Measurements from ENCODE around the gene TMEM176B.
"Not testable (repeated sequence)": the region's sequence is repeated elsewhere in the genome, so short reads cannot be mapped to it uniquely, and the experiment has no call there.

The TMEM176B gene

DNA sequence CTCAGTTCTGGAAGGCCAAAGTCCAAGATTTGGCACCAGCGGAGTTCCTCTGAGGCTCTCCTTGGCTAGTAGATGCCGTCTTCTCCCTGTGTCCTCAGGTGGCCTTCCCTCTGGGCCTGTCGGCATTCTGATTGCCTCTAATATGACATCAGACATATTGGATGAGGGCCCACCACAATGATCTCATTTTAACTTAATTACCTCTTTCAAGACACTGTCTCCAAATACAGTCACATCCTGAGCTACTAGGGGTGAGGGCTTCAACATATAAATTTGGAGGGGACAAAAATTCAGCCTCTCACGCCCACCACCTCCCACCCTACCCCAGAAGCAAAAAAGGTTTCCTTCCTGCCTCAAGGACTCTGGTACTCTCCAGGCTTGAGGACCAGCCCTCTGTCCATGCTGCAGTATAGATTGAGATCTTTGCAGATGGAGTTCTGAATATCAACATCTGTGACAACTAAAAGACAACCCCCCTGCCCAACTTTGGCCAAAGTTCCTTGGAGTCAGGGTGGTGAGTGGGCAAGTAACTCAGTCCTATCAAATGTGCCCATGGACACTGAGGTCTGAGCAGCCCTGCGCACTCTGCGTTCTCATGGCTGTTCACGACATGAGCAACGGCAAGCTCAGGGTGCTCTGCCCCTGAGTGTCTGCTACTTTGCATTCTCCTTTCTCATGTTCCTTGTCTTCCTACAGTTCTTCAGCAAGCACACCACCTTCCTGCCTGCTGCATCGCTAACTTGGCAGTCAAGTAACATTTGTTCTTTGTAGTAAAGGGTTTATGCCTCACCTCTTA, 11.5 kb downstream of the TMEM176B start:
- DNase-seq, result no peak

DNA sequence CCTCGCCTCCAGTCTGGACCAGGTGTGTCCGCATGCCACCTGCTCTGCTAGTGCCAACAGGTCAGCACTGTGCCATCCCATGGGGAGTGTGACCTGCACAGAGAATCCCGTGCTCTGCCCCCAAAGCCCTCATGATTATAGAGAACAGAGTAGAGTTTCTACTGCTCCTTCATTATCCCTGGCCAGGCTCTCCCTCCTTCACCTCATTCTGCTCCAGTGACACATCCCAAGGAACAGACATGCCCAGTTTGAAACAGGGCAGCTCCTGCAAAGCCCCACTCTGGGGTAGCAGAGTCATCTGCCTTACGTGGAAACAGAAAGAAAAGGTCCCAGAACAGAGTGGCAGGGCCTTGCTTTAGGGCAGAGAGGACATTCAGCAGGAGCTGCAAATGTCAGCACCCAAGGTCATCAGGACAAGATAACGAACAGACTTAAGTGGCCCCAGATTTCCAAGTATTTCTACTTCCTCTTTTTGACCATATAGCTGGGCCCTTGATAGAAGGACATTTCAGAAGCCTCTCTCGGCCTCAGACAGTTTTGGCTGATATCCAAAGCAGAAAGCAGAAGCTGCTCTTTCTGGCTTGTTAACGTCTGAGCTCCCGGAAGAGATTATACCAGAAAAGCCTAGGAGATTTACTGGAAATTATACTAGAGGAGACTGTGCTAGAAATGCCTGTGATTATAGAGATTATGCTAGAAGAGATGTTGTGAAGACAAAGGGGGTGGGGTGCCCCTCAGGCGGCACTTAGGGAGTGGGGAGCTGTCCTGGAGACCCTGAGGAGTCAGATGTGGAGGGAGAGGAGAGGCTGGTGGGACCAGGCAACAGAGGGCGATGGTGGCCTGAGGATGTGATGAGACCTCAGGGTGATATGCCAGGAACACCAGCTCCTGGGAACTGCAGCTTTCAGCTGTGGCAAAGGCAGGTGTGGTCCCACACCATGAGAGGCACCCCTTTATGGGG, 12.6 kb downstream of the TMEM176B start:
- no peak for DNase-seq

DNA sequence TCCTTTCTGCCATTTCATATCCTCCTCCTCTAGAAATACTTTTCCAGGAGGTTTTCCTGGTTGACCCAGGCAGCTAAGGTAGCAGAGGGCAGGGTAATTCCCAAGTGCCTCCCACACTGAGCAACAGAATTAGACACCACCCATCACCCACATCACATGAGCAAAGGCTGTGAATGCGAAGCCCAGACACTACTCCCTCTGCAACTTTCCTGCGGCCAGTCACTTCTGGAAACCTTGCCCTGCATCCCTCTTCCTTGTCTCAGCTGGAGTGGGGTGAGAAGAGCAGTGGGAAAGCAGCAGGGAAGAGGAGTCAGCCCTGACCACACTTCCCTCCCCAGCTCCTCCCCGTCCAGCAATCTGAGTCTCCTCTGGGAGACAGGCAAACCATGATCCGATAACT, 15.2 kb downstream of the TMEM176B start:
- DNase-seq, result no peak

DNA sequence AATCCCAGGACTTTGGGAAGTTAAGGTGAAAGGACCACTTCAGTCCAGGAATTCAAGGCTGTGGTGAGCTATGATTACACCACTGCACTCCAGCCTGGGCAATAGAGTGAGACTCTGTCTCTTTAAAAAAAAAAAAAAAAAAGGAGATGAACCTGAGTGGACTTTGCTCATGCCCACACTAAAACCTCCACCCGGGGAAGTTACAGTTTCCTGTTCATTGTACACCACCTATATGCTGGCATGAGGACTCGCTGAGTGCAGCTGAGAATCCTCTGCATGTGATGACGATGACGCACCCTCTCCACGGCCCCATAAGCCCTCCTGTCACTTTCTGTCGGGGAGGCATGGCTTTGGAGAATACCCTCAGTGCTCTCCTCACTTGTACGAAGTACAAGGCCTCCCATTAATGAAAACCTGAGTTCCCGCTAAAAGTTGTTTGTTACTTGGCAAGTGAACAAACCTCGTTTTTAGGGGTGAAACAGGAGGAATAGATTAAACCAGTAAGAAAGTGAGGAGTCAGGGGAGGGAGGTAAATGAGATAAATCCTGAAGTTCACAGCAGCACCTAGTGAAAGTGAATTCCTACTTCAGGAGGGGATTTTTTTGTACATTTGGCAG, 15.9 kb downstream of the TMEM176B start:
- DNase-seq, result no peak

DNA sequence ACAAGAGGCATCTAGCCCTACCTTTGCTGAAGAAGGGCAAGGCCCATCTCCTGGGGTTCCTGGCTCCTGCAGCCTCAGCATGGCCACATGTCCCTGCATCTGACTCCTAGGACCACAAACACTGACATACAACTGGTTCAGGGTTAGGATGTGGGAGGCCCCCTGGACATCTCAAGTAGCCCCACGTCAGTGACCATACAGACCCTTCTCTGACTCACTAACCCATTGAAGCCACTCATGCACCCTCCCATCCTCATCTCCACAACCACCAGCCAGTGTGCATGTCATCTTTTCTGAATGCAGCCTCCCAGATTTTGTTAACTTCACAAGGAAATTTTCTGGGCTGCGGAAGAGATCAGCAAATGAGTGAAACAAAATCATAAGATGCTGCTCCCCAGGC, 18.2 kb downstream of the TMEM176B start:
- no peak for DNase-seq

DNA sequence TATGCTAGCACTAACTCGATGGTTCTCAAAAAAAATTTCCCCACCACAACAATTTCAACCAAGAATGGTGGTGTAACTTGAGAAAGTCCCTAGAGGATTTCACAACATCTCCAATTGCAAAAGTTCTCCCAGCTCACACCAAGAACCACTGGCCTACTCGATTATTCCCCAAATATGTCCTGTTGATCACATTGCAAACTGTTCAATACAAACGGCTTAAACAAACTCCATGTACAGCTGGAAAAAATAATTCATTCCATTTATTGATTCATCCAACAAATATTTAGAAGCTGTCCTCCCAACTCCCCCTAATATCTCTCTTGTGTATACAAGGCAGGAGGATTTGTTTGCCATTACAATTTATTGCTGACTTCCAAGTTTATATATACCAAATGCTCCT, 19.1 kb downstream of the TMEM176B start:
- DNase-seq, result no peak

DNA sequence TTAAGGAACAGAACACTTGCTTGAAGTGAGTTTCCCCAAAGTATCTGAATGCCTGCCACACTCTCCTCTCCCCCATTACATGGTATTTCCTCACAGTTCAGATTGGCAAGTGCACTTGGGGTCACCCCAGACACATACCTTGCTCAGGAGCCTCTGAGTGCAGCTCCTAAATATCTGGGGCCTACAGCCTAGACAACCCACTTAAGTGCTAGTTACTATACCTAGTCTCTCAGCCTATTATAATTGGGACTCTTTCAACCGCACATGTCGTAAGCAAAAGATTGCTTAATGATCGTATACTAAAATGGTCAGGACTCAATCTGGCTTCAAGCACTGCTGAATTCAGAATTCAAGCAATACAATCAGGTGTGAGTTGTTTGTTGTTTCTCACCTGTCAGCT, 19.9 kb downstream of the TMEM176B start:
- DNase-seq, result no peak

DNA sequence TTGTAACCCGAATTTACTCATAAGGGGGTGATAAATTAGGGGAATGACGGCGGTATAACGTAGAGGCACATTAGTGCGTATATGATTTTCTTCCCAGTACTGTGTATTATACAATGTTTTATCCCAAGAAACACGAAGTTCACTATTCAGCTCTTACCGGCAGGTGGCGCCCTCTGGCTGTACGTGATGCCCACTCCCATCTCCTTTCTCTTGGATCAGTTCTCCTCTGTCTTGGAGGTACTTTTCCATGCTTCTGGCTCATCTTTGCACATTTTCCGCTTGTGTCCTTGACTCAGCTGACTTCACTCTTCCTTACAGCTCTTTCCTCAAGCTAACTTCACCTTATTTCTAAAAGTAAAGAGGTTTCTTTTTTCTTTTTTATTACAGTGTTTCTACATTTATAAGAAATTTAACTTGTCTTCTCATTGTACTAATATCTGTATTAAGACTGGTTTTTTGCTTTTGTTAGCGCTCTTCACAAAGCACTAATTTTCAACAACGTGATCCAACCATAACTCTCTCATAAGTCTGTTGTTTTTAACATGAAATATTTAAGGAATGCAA, 21.3 kb downstream of the TMEM176B start:
- peak; percentile 67 for DNase-seq

DNA sequence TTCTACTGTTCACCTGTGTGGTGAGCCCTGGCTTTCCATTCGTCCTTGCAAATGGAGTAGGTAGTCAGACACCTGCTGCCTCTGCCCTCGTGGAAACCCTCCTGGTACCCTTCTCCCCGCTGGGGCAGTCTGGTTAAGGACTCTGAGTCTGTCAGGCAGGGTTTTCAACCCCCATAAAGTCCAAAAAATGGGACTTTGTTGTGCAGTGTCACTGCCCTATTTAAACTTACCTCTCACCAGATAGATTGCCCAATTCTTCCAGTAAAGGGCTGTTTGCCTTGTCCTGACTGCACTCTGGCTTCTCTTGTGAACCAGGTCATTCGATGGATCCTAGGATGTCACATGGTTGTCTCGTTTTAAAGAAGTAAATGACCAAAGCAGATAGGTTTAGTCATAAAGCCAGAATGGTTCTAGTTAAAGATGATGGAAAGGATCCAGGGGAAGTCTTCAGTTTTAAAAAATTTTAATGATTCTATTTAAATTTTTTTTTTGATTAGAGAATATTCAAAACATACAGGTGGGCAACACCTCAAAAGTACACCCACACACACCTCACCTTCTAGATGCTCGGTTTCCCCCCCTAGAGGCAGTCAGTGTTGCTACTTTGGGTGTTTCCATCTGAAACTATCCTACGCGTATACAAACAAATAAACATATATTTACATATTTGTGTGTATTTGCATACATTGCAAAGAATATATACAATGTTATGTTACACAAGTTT, 22.0 kb downstream of the TMEM176B start:
- no peak for DNase-seq

DNA sequence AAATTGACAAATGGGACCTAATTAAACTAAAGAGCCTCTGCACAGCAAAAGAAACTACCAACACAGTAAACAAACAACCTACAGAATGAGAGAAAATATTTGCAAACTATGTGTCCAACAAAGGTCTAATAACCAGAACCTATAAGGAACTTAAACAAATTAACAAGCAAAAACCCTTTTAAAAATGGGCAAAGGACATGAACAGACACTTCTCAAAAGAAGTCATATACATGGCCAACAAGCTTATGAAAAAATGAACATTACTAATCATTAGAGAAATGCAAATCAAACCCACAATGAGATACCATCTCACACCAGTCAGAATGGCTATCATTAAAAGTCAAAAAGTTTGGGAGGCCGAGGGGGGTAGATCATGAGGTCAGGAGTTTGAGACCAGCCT, 26.0 kb downstream of the TMEM176B start:
- DNase-seq, result not testable (repeated sequence)

DNA sequence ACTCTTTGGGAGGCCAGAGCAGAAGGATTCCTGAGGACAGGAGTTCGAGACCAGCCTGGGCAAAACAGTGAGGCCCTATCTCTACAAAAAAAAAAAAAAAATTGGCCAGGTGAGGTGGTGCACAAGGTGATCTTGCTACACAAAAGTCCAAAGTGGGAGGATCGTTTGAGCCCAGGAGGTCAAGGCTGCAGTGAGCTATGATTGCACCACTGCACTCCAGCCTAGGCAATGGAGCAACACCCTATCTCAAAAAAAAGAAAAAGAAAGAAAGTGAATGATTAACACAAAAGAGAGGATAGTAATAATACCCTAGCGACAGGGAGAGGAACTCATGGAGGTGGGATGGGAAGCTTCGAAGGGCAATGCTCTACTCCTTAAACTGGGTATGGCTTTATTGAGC, 30.4 kb downstream of the TMEM176B start:
- DNase-seq, result no peak

DNA sequence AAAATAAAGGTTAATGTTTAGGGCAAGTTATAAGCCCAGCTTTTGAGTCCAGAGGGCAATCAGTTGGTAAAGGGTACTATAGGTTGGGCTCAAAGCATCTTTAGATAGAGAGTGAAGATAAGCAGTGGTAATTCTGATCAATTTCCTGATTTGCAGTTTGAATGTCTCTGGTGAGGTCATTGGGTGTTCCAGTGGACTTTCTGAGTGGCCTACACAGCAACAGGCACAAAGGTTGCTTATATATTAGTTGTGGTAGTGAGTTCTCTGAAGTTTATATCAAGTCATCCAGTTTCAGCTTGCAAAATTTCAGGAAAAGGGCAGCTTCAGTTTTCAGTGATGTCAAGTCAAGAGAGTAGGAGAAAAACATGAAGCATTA, 33.8 kb downstream of the TMEM176B start:
- DNase-seq, result no peak

DNA sequence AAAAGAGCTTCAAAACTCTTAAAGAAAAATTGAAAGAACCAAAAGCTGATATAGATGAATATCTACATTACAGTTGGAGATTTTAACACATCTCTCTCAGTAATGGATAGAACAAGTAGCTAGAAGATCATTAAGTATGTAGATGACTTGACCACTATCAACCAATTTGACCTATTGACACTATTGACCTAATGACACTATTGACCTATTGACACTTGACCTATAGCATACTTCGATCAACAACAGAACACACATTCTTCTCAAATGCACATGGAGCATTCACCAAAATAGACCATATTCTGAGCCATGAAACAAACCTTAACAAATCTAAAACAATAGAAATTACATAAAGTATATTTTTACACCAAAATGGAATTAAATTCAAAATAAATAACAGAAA, 40.7 kb downstream of the TMEM176B start:
- no peak for DNase-seq

DNA sequence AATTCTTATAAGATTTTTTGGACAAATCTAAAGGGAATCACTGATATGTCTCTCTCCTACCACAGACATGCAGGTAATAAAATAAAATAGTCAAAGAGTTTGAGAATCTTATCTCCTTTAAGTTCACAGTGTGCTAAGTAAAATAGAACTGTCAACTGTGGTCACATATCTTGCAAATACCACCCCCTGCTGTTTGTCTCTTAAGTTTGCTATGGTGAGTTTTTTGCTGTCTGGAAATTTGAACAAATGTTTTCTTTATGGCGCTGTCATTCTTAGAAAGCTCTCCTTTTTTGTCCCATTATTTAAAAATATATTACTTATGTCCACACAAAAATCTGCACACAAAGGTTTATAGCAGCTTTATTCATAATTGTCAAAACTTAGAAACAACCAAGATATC, 43.3 kb downstream of the TMEM176B start:
- no peak for DNase-seq

DNA sequence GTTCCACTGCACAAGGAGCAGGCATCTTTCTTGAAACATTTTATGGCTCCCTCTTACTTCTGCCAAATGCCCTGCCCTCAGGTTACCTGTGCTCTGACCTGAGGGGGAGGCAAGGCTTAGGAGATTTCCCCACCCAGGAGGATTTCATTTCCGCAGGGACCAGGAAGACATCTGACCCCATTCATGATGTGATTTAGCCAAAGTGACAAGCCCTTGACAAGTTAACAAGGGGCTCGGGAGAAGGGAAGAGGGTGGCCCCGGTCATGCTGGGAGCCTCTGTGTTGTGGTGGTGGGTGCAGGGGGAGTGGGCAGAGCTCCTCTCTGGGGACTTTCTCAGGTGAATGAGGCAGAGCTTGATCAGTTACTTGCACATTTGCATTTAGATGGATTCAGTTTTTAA, 44.0 kb downstream of the TMEM176B start:
- DNase-seq, result no peak

DNA sequence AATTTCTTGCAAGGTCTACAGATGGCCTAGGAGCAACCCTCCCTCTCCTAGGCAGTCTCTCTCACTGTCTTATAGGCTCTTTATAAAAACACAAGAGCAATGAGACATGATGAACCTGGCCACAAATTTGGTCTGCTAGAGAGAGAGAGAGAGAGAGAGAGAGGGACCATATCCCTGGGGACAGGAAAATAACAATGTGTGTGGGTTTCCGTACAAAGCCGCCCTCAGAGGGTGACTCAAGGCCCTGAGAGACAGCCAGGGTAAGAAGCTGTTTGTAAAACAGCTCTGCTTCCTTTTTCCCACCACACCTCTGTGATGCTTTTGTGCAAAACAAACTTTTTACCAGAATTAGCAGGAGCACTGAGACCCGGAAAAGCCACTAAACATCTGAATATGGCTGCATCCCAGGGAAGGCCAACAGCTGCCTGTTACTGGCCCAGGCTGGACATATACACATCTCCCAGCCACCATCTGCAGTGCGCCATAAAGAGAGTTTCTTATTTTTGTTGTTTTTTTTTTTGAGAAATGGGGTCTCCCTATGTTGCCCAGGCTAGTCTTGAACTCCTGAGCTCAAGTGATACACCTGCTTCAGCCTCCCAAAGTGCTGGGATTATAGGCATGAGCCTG, 44.6 kb downstream of the TMEM176B start:
- DNase-seq, result peak; percentile 53

DNA sequence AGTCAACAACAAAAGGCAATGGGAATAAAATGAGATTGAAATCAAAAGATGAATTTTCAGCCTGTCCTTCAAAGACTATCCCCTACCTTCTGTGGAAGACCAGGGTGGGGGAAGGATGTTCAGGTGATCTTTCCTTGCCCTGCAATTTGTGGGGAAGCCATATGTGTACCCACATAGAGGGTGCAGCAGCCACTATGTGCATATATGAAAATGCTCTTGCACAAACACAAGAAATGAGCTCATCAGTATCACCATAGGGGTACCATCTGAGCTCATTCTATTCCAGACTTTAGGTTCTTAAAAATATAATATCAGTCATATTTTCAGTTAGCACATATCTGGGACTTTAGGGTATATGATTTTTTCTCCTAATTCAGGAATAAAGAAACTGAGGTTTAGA, 45.2 kb downstream of the TMEM176B start:
- DNase-seq, result no peak

DNA sequence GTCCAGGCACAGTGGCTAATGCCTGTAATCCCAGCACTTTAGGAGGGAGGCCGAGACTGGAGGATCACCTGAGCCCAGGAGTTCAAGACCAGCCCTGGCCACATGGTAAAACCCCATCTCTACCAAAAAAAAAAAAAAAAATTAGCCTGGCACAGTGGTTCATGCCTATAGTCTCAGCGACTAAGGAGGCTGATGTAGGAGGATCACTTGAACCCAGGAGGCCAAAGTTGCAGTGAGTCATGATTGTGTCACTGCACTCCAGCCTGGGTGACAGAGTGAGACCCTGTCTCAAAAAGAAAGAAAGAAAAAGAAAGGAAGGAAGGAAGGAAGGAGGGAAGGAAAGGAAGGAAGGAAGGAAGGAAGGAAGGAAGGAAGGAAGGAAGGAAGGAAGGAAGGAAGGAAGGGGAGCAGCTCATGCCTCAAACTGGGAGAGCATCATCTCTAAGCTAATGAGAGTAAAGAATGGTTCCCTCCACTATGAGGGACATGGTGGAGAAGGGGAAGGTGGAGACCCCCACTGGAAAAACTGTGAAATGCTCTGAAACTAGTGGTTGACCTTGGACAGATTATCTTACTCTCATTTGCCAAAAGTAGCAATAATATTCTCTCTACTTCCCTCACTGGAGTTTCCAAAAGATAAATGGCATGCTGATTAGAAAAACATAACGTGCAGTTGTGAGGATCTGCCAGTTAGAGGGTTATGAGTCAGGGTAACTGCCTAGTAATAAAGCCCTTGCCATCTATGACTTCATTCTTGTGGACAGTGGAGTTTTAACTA, 46.1 kb downstream of the TMEM176B start:
- no peak for DNase-seq

DNA sequence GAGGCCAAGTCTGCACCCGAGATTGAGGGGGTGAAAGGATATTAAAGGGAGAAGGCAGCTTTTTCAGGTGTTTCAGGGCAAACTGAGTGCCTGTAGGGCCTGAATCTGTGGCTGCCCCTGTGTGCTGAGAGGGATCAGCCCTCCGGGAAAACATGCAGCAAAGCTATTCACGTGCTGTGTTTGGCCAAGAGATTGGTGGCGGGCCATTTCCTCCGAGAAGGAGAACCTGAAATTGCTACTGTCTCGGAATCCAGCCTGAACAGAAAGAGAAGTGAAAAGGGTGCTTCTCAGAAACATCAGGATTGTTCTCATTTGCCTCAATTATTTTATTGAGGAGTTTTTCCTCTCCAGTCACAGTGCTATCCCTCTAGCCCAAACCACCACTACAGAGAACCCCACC, 46.9 kb downstream of the TMEM176B start:
- DNase-seq, result no peak

DNA sequence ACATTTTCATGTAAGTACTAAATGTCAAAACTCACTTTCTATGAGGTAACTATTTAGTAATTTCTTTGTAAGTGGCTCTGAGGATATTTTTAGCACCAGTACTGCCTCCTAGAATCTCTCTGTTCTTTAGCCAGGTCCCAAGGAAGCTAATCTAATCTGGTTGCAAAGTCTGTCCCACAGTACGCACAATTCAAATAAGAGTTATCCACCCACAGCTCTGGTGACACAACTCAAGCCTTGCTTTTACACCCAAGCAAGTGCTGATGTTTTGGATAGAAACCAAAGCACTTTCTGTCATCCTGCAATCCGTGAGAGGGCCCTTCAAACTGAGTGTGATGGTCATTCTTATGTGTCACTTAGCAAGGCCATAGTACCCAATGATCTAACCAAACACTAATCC, 48.5 kb downstream of the TMEM176B start:
- no peak for DNase-seq

DNA sequence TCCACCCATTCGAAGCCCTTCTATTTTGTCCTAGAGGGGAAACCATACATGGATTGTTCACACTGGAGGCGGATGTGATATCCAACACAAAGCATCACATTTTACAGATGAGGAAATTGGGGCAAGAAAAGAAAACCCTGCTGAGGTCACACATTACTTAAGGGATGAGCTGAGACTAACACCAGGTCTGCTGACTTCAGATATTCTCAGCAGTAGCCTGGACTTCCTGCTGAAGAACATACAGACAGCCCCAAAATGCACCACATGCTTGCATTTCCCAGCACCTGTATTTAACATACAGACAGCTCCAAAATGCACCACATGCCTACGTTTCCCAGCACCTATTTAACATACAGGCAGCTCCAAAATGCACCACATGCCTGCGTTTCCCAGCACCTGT, 51.8 kb downstream of the TMEM176B start:
- DNase-seq, result no peak
